ENCODE measurements around the gene SPEF2. TPM values are rescaled to one million over a fixed set of nuclear protein-coding genes. Genes with fewer than 3 reads are reported as not detected.

The SPEF2 gene
- polyA plus RNA-seq, 1 donor (not counting 4 experiments of a cell fraction or from before 2014, with no cell fraction given): 1.6 TPM

GRCh38 chr5:35683466-35683865 is 65.8 kb downstream of the SPEF2 start:
- H3K9me1 ChIP-seq (ENCODE audit: control insufficient read depth, extremely low read depth, insufficient read depth, low read length): no peaks in the 10 kb centered on the region
- DNase-seq (ENCODE audit: low read depth, low spot score) (no peak), FAIRE-seq (no peak)
- no peaks in the 10 kb centered on the region for H4K20me1 ChIP-seq (ENCODE audit: control insufficient read depth, extremely low read depth, insufficient read depth, low read length)
- no peak overlapping the region for H3K27ac ChIP-seq (ENCODE audit: control insufficient read depth, insufficient read depth, low read length)
- dilution Hi-C loops (cut with MboI; ENCODE audit: extremely low pct_ligation_motif_present, low sequenced_read_pairs): no loop called here
- no peaks in the 10 kb centered on the region for H3K4me1 ChIP-seq (ENCODE audit: control insufficient read depth, extremely low read depth, insufficient read depth, low read length)
- H3K4me3 ChIP-seq (ENCODE audit: control insufficient read depth in 2 of 3, extremely low read depth in 1 of 3, insufficient read depth in 2 of 3, low read depth in 1 of 3, low read length in 3 of 3): no peak overlapping the region
- no peaks in the 10 kb centered on the region for H3K27me3 ChIP-seq (ENCODE audit: control insufficient read depth, extremely low read depth, insufficient read depth, low read length)
- H3K79me2 ChIP-seq (ENCODE audit: control insufficient read depth, insufficient read depth, low read length): no peaks in the 10 kb centered on the region
- no peaks in the 10 kb centered on the region for H3K9me3 ChIP-seq (ENCODE audit: control insufficient read depth, low read depth, low read length)
- no peak overlapping the region for H3K9ac ChIP-seq (ENCODE audit: control insufficient read depth, extremely low read depth, insufficient read depth, low read length)
- H3K36me3 ChIP-seq (ENCODE audit: control insufficient read depth in 2 of 2, extremely low read depth in 1 of 2, insufficient read depth in 2 of 2, low read length in 2 of 2): no peaks in the 10 kb centered on the region
- no peak overlapping the region for H2AFZ ChIP-seq (ENCODE audit: control insufficient read depth, low read length)
- no peak overlapping the region for H3K4me2 ChIP-seq (ENCODE audit: control insufficient read depth, extremely low read depth, insufficient read depth, low read depth, low read length)
- no peak for TF ChIP-seq EZH2 (IDR thresholded peaks at IDR 0.05; ENCODE audit: low read length)
- TF ChIP-seq, protein P1, sequence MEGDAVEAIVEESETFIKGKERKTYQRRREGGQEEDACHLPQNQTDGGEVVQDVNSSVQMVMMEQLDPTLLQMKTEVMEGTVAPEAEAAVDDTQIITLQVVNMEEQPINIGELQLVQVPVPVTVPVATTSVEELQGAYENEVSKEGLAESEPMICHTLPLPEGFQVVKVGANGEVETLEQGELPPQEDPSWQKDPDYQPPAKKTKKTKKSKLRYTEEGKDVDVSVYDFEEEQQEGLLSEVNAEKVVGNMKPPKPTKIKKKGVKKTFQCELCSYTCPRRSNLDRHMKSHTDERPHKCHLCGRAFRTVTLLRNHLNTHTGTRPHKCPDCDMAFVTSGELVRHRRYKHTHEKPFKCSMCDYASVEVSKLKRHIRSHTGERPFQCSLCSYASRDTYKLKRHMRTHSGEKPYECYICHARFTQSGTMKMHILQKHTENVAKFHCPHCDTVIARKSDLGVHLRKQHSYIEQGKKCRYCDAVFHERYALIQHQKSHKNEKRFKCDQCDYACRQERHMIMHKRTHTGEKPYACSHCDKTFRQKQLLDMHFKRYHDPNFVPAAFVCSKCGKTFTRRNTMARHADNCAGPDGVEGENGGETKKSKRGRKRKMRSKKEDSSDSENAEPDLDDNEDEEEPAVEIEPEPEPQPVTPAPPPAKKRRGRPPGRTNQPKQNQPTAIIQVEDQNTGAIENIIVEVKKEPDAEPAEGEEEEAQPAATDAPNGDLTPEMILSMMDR (optimal IDR thresholded peaks at IDR 0.05 in 1 of 3, IDR thresholded peaks at IDR 0.05 in 1 of 3, conservative IDR thresholded peaks at IDR 0.05 in 1 of 3; ENCODE audit: extremely low read depth in 1 of 3, insufficient read depth in 2 of 3, low read length in 3 of 3): no peak

GRCh38 chr5:35685161-35685560 is 67.5 kb downstream of the SPEF2 start:
- H2AFZ ChIP-seq (ENCODE audit: control insufficient read depth, low read length): no peak overlapping the region
- no peaks in the 10 kb centered on the region for H3K27me3 ChIP-seq (ENCODE audit: control insufficient read depth, extremely low read depth, insufficient read depth, low read length)
- H4K20me1 ChIP-seq (ENCODE audit: control insufficient read depth, extremely low read depth, insufficient read depth, low read length): no peaks in the 10 kb centered on the region
- H3K4me3 ChIP-seq (ENCODE audit: control insufficient read depth in 2 of 3, extremely low read depth in 1 of 3, insufficient read depth in 2 of 3, low read depth in 1 of 3, low read length in 3 of 3): no peak overlapping the region
- H3K79me2 ChIP-seq (ENCODE audit: control insufficient read depth, insufficient read depth, low read length): no peaks in the 10 kb centered on the region
- no peaks in the 10 kb centered on the region for H3K9me1 ChIP-seq (ENCODE audit: control insufficient read depth, extremely low read depth, insufficient read depth, low read length)
- H3K27ac ChIP-seq (ENCODE audit: control insufficient read depth, insufficient read depth, low read length): no peak overlapping the region
- H3K4me2 ChIP-seq (ENCODE audit: control insufficient read depth, extremely low read depth, insufficient read depth, low read depth, low read length): no peak overlapping the region
- no peak for TF ChIP-seq EZH2 (IDR thresholded peaks at IDR 0.05; ENCODE audit: low read length)
- TF ChIP-seq, protein P1 (optimal IDR thresholded peaks at IDR 0.05 in 1 of 3, IDR thresholded peaks at IDR 0.05 in 1 of 3, conservative IDR thresholded peaks at IDR 0.05 in 1 of 3; ENCODE audit: extremely low read depth in 1 of 3, insufficient read depth in 2 of 3, low read length in 3 of 3): no peak
- FAIRE-seq: no peak
- dilution Hi-C loops (cut with MboI; ENCODE audit: extremely low pct_ligation_motif_present, low sequenced_read_pairs): no loop called here
- H3K9me3 ChIP-seq (ENCODE audit: control insufficient read depth, low read depth, low read length): no peaks in the 10 kb centered on the region
- no peaks in the 10 kb centered on the region for H3K36me3 ChIP-seq (ENCODE audit: control insufficient read depth in 2 of 2, extremely low read depth in 1 of 2, insufficient read depth in 2 of 2, low read length in 2 of 2)
- H3K9ac ChIP-seq (ENCODE audit: control insufficient read depth, extremely low read depth, insufficient read depth, low read length): no peak overlapping the region
- no peak for DNase-seq (ENCODE audit: low read depth, low spot score)
- H3K4me1 ChIP-seq (ENCODE audit: control insufficient read depth, extremely low read depth, insufficient read depth, low read length): no peaks in the 10 kb centered on the region
